22Rv1 (cell line): ENCODE data around the gene TMEM88.
A peak's percentile ranks its signal among the peaks of the same experiment; 100 is the strongest.

Source experiments
- H3K27ac ChIP-seq: fragments of 450-650 bp; 2 replicates; pipeline ENCODE4 v1.5.1; 2017
- CTCF ChIP-seq: fragments of 450-650 bp; IDR thresholded peaks from 2 replicates; pipeline ENCODE4 v1.5.1; 2017; ENCODE audit warnings: mild to moderate bottlenecking
- ZFX ChIP-seq: fragments of 450-650 bp; IDR thresholded peaks from 2 replicates; pipeline ENCODE4 v1.6.1; 2017; ENCODE audit warnings: antibody characterized with exemption, borderline replicate concordance

TMEM88 gene

GRCh38 chr17:7824021-7824924 is 30.6 kb upstream of the TMEM88 start:
- TF ChIP-seq CTCF (no peak), ZFX (no peak)
- no peak overlapping the region for H3K27ac ChIP-seq

GRCh38 chr17:7825206-7825990 is 29.5 kb upstream of the TMEM88 start:
- TF ChIP-seq CTCF, result peak; percentile 24; the same call in 1 of the 2 replicates
- TF ChIP-seq ZFX, result no peak
- H3K27ac ChIP-seq, result no peak overlapping the region

GRCh38 chr17:7830616-7831015 is 24.2 kb upstream of the TMEM88 start:
- no peak overlapping the region for H3K27ac ChIP-seq
- TF ChIP-seq CTCF, result no peak
- no peak for TF ChIP-seq ZFX

- H3K27ac ChIP-seq, result no peak overlapping the region
- TF ChIP-seq CTCF (no peak), ZFX (no peak)
Observed at GRCh38 chr17:7831233-7831632, 23.6 kb upstream of the TMEM88 start.

GRCh38 chr17:7832431-7832830 is 22.4 kb upstream of the TMEM88 start:
- TF ChIP-seq ZFX (no peak), CTCF (no peak)
- H3K27ac ChIP-seq, result peak overlapping the region; percentile 99; the same call in 1 of the 2 replicates

- peak overlapping the region; percentile 99 for H3K27ac ChIP-seq
Observed at GRCh38 chr17:7833011-7833794, 21.7 kb upstream of the TMEM88 start.

More at GRCh38 chr17:7833011-7833794, 21.7 kb upstream of the TMEM88 start:
- TF ChIP-seq CTCF, result no peak
- TF ChIP-seq ZFX, result no peak
